ENCODE results near the gene OPCML.

Gene OPCML

GRCh38 chr11:133234883-133235282, 297.4 kb downstream of the OPCML start:
- H3K79me2 ChIP-seq (ENCODE audit: insufficient read depth, low read length): no peaks in the 10 kb centered on the region
- TF ChIP-seq, protein P1, sequence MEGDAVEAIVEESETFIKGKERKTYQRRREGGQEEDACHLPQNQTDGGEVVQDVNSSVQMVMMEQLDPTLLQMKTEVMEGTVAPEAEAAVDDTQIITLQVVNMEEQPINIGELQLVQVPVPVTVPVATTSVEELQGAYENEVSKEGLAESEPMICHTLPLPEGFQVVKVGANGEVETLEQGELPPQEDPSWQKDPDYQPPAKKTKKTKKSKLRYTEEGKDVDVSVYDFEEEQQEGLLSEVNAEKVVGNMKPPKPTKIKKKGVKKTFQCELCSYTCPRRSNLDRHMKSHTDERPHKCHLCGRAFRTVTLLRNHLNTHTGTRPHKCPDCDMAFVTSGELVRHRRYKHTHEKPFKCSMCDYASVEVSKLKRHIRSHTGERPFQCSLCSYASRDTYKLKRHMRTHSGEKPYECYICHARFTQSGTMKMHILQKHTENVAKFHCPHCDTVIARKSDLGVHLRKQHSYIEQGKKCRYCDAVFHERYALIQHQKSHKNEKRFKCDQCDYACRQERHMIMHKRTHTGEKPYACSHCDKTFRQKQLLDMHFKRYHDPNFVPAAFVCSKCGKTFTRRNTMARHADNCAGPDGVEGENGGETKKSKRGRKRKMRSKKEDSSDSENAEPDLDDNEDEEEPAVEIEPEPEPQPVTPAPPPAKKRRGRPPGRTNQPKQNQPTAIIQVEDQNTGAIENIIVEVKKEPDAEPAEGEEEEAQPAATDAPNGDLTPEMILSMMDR (IDR thresholded peaks at IDR 0.05; ENCODE audit: low read length): no peak
- TF ChIP-seq EZH2 (IDR thresholded peaks at IDR 0.05; ENCODE audit: borderline replicate concordance, low read length): no peak
- no peak overlapping the region for H3K9ac ChIP-seq (ENCODE audit: low read length)

DNA sequence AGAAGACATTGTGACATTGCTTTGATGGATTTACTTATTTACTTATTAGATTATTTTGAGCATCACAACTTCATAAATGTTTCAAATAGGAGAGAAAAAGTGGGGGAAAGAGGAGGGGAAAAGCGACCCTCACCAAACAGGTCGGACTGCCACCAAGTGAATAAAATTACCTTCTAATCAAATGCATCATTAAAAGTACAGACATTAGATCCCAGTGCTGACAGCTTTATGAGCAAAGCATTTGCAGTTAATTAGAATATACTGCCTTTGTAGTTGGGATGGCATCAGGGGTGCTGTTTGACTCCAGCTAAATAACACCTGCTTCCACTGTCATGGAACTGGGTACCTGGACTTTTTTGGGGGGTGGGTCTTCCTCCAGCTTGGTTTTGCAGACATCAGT, 299.6 kb downstream of the OPCML start:
- no peak overlapping the region for H3K27ac ChIP-seq (ENCODE audit: low read depth, low read length, poor library complexity, severe bottlenecking)
- H3K4me3 ChIP-seq (ENCODE audit: low read depth, low read length, poor library complexity, severe bottlenecking): no peak overlapping the region
- no peak for TF ChIP-seq EZH2 (IDR thresholded peaks at IDR 0.05; ENCODE audit: borderline replicate concordance, low read length)
- TF ChIP-seq, protein P1 (IDR thresholded peaks at IDR 0.05; ENCODE audit: low read length): no peak
- H3K9ac ChIP-seq (ENCODE audit: low read length): no peak overlapping the region
- no peak overlapping the region for H2AFZ ChIP-seq (ENCODE audit: low read length)
- no peaks in the 10 kb centered on the region for H3K27me3 ChIP-seq (ENCODE audit: insufficient read depth, low read length)
- no peaks in the 10 kb centered on the region for H3F3A ChIP-seq (ENCODE audit: insufficient read depth, low read length)
- no peaks in the 10 kb centered on the region for H3K4me1 ChIP-seq (ENCODE audit: insufficient read depth, low read length, severe bottlenecking)
- H3K9me2 ChIP-seq (ENCODE audit: low read depth, low read length): no peaks in the 10 kb centered on the region
- no peaks in the 10 kb centered on the region for H3K9me3 ChIP-seq (ENCODE audit: low read length)
- no peak overlapping the region for H3K4me2 ChIP-seq (ENCODE audit: low read length)
- H3K36me3 ChIP-seq (ENCODE audit: insufficient read depth, low read length): no peaks in the 10 kb centered on the region
- no peaks in the 10 kb centered on the region for H4K20me1 ChIP-seq (ENCODE audit: insufficient read depth, low read length)
- H3K79me2 ChIP-seq (ENCODE audit: insufficient read depth, low read length): no peaks in the 10 kb centered on the region

More at GRCh38 chr11:133234883-133235282, 297.4 kb downstream of the OPCML start:
- no peaks in the 10 kb centered on the region for H3K9me2 ChIP-seq (ENCODE audit: low read depth, low read length)
- no peak overlapping the region for H3K4me2 ChIP-seq (ENCODE audit: low read length)
- no peaks in the 10 kb centered on the region for H3K27me3 ChIP-seq (ENCODE audit: insufficient read depth, low read length)
- no peaks in the 10 kb centered on the region for H3K4me1 ChIP-seq (ENCODE audit: insufficient read depth, low read length, severe bottlenecking)
- H3K4me3 ChIP-seq (ENCODE audit: low read depth, low read length, poor library complexity, severe bottlenecking): no peak overlapping the region
- no peak overlapping the region for H2AFZ ChIP-seq (ENCODE audit: low read length)
- H4K20me1 ChIP-seq (ENCODE audit: insufficient read depth, low read length): no peaks in the 10 kb centered on the region
- no peaks in the 10 kb centered on the region for H3K9me3 ChIP-seq (ENCODE audit: low read length)
- no peaks in the 10 kb centered on the region for H3F3A ChIP-seq (ENCODE audit: insufficient read depth, low read length)
- H3K27ac ChIP-seq (ENCODE audit: low read depth, low read length, poor library complexity, severe bottlenecking): no peak overlapping the region
- no peaks in the 10 kb centered on the region for H3K36me3 ChIP-seq (ENCODE audit: insufficient read depth, low read length)

DNA sequence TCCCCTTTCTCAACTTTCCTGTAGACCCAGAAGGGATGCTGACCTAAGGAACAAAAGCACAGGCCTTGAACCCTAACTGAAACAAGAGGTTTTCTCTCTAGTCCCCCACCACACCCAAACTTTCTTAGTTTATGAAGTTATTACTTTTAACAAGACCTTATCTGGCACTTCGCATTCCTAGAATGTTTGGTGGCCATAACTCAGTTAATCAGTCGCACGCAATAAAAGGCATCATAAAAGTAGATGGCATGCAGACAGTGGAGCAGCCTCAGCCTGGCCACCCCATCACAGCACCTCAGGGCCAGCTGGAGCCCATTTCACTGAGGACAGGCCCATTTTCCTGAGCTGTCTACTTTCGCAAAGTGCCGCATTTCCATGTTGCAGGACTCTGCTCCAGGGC, 301.9 kb downstream of the OPCML start:
- TF ChIP-seq, protein P1 (IDR thresholded peaks at IDR 0.05; ENCODE audit: low read length): no peak
- TF ChIP-seq EZH2 (IDR thresholded peaks at IDR 0.05; ENCODE audit: borderline replicate concordance, low read length): no peak
- Histone ChIP-seq H3K4me1 (ENCODE audit: insufficient read depth, low read length, severe bottlenecking) (no peaks in the 10 kb centered on the region), H3K4me3 (ENCODE audit: low read depth, low read length, poor library complexity, severe bottlenecking) (no peak overlapping the region), H2AFZ (ENCODE audit: low read length) (no peak overlapping the region), H3K4me2 (ENCODE audit: low read length) (no peak overlapping the region), H3K9ac (ENCODE audit: low read length) (no peak overlapping the region), H3K9me3 (ENCODE audit: low read length) (no peaks in the 10 kb centered on the region), H3K27ac (ENCODE audit: low read depth, low read length, poor library complexity, severe bottlenecking) (no peak overlapping the region), H3K36me3 (ENCODE audit: insufficient read depth, low read length) (no peaks in the 10 kb centered on the region), H3K27me3 (ENCODE audit: insufficient read depth, low read length) (no peaks in the 10 kb centered on the region), H3F3A (ENCODE audit: insufficient read depth, low read length) (no peaks in the 10 kb centered on the region), H3K79me2 (ENCODE audit: insufficient read depth, low read length) (no peaks in the 10 kb centered on the region), H3K9me2 (ENCODE audit: low read depth, low read length) (no peaks in the 10 kb centered on the region), H4K20me1 (ENCODE audit: insufficient read depth, low read length) (no peaks in the 10 kb centered on the region)

All from OCI-LY1 (cell line).